HG02885 (cell line): ENCODE results near the gene ZBTB20.
A peak's percentile ranks its signal among the peaks of the same experiment; 100 is the strongest.
"Not testable (repeated sequence)": the region's sequence is repeated elsewhere in the genome, so short reads cannot be mapped to it uniquely, and the experiment has no call there.

Experiments used
- ATAC-seq: cut with Tn5 transposase; IDR thresholded peaks from one replicate; pipeline ENCODE4 v1.9.1; 2021; ENCODE audit warnings: mild to moderate bottlenecking; ENCODE audit not compliant: unreplicated experiment, poor library complexity

Gene ZBTB20

GRCh38 chr3:115146418-115147328, at the start of gene ZBTB20:
ZBTB20 (minus strand) TSS chr3:115147288.
- ATAC-seq: peak; percentile 32

- ATAC-seq: no peak
These were observed 47.4 kb upstream of the ZBTB20 start for GRCh38 chr3:115194476-115194875.

GRCh38 chr3:115190747-115191146, 43.7 kb upstream of the ZBTB20 start:
- ATAC-seq: no peak

GRCh38 chr3:115187149-115187757, 40.2 kb upstream of the ZBTB20 start:
- peak; percentile 100 for ATAC-seq

- peak; percentile 39 for ATAC-seq
These were observed 39.5 kb upstream of the ZBTB20 start for GRCh38 chr3:115186351-115187148.

GRCh38 chr3:115184859-115185572, 37.9 kb upstream of the ZBTB20 start:
- ATAC-seq: not testable (repeated sequence)

GRCh38 chr3:115178930-115179329, 31.8 kb upstream of the ZBTB20 start:
- ATAC-seq: not testable (repeated sequence)

- ATAC-seq: no peak
These were observed 22.7 kb upstream of the ZBTB20 start for GRCh38 chr3:115169808-115170207.

- ATAC-seq: no peak
These were observed 18.6 kb upstream of the ZBTB20 start for GRCh38 chr3:115165701-115166100.

GRCh38 chr3:115165266-115165665, 18.2 kb upstream of the ZBTB20 start:
- ATAC-seq: no peak

- ATAC-seq: no peak
These were observed 17.5 kb upstream of the ZBTB20 start for GRCh38 chr3:115164374-115165221.

GRCh38 chr3:115162759-115163158, 15.7 kb upstream of the ZBTB20 start:
- no peak for ATAC-seq

- no peak for ATAC-seq
These were observed 14.8 kb upstream of the ZBTB20 start for GRCh38 chr3:115161866-115162265.

- ATAC-seq: no peak
These were observed 14.2 kb upstream of the ZBTB20 start for GRCh38 chr3:115161168-115161834.

- ATAC-seq: peak; percentile 100
These were observed 13.2 kb upstream of the ZBTB20 start for GRCh38 chr3:115160295-115160694.

- no peak for ATAC-seq
These were observed 9.1 kb upstream of the ZBTB20 start for GRCh38 chr3:115156046-115156654.

- ATAC-seq: no peak
These were observed 7.5 kb upstream of the ZBTB20 start for GRCh38 chr3:115154611-115155010.

GRCh38 chr3:115151921-115152320, 4.8 kb upstream of the ZBTB20 start:
- ATAC-seq: no peak
